NCI-H2227 (cell line): ENCODE data around the gene RARRES1.
"Not testable (repeated sequence)": the region's sequence is repeated elsewhere in the genome, so short reads cannot be mapped to it uniquely, and the experiment has no call there.

Experiments used
- DNase-seq: peaks from one replicate; lab custom pipeline; 2025; ENCODE audit not compliant: unreplicated experiment; lab: John Stamatoyannopoulos, UW

RARRES1 gene

GRCh38 chr3:158696618-158697017 is 35.6 kb downstream of the RARRES1 start:
- DNase-seq: no peak

- DNase-seq: not testable (repeated sequence)
Observed at GRCh38 chr3:158693866-158694456, 38.3 kb downstream of the RARRES1 start.

DNA sequence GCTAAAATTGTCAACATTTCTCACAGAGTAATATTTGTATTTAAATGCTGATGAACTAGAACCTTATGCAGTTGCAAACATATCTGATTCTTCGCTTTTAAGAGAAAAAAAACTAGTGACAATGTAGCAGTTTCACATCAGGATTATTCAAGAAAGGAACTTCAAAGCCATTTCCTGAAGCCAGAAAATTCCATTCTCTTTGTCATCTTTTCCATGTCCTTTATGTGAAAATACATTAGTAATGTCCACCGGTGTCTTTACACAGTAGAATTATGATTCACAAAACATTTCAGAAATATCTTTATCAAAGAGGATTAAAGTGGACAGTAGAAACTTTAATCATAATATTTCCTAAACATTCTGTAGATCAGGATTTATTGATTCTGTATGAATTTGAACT is 47.1 kb downstream of the RARRES1 start:
- no peak for DNase-seq

GRCh38 chr3:158683230-158683962 is 48.9 kb downstream of the RARRES1 start:
- no peak for DNase-seq

GRCh38 chr3:158680861-158681260 is 51.4 kb downstream of the RARRES1 start:
- no peak for DNase-seq

DNA sequence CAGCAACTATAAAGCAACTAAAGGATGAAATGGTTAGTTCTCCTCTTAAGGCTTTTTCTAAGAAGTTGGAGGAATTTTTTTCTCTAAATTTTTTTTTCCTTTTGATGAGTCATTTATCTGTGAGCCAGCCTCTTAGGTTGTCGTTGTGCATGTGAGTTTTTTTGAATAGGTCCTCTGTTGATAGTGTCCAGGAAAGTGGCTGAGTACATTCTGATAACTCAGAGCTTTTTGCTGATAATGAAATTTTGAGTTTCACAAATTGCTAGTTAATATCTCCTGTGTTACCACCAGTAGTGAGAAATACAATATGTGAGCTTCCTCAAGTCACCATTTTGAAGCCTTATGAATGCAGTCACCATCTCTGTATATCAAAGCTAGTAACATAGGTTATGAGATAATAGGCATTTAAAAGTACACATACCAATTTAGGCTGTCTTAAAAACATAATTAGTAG is 52.7 kb downstream of the RARRES1 start:
- no peak for DNase-seq

DNA sequence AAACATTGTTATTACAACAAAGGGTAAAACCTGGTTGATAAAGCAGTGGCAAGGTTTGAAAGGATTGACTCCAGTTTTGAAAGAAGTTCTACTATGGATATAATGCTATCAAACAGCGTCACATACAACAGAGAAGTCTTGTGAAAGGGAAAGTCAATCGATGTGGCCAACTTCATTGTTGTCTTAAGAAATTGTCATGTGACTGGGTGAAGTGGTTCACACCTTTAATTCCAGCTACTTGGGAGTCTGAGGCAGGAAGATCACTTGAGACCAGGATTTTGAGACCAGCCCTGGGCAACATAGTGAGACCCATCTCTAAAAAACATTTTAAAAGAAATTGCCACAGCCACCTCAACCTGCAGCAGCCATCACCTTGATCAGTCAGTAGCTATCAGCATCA is 53.6 kb downstream of the RARRES1 start:
- no peak for DNase-seq

GRCh38 chr3:158672215-158673176 is 59.8 kb downstream of the RARRES1 start, which contains the start of gene LXN:
Gene LXN (minus strand): TSS chr3:158672648. CDS start chr3:158672478, 170 bp downstream.
- DNase-seq: peak; percentile 76

DNA sequence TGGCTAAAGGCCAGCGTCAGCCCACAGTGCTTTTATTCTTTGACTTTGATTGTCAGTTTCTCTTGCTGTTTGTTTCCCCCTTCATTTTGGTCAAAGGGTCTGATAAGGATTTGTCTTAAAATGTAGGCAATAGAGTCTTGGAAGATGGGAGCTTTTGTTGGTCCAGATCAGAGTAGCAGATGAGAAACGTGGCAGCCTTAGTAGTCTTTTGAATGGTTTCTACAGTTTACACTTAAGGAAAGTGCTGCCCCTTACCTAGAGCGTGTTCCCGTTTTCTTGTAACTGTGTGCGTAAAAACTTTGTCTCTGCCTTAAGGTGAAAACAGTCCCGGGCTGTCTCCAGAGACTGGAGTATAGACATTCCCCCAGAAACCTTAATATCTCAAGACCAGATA is 60.4 kb downstream of the RARRES1 start:
- DNase-seq: no peak

- no peak for DNase-seq
Observed at GRCh38 chr3:158668506-158668905, 63.8 kb downstream of the RARRES1 start.

- no peak for DNase-seq
Observed at GRCh38 chr3:158666416-158666815, 65.8 kb downstream of the RARRES1 start.

- DNase-seq: no peak
Observed at GRCh38 chr3:158663832-158664231, 68.4 kb downstream of the RARRES1 start.

GRCh38 chr3:158663246-158663645 is 69.0 kb downstream of the RARRES1 start:
- no peak for DNase-seq

GRCh38 chr3:158660711-158661110 is 71.5 kb downstream of the RARRES1 start:
- DNase-seq: no peak

DNA sequence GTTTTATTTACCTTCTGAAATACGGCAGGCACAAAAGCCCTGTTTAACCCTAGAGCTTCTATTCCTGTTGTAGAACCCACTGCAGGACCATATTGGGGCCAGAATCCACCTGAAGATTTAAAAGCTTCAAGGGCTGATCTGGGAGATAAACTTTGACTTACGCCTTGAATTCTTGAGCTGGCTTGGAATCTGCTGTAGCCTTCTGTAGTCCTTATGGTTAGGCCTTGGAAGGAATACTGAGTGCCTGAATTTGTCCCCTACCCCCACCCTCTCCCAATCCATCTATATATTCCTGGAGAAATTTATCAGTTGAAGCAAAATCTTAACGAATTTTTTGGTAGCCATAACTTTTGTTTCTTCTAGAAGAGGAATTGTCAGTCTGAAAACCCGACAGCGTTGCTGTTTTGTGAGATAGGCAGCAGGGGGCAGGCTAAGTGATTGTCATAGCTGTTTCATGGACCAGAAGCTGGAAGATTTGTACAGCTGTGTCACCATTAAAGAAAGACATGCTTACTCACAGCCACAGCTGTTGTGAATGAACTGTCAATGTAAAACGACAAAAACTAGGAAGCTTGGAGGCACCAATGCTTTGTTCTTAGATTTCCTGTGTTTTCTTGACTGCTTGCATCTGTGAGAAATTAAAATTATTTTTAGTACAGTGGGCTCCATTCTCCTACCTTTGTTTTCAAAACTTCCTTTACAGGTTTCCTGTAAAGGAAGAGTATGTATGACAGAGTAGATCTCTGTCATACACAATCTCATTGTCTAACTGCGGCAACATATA is 72.6 kb downstream of the RARRES1 start:
- peak; percentile 51 for DNase-seq

- DNase-seq: no peak
Observed at GRCh38 chr3:158658889-158659288, 73.4 kb downstream of the RARRES1 start.

GRCh38 chr3:158652463-158652862 is 79.8 kb downstream of the RARRES1 start:
- no peak for DNase-seq

GRCh38 chr3:158651192-158651591 is 81.1 kb downstream of the RARRES1 start:
- DNase-seq: no peak

GRCh38 chr3:158649791-158650190 is 82.5 kb downstream of the RARRES1 start:
- no peak for DNase-seq
